Transverse colon (tissue), 4 donors: ENCODE results near the gene POMC. TPM values are rescaled to one million over a fixed set of nuclear protein-coding genes. Genes with fewer than 3 reads are reported as not detected.

Source experiments
- DNase-seq: peaks from one replicate; pipeline ENCODE4 v3.0.0-alpha.2; 2019
- H3K27ac ChIP-seq, 4 donors: fragments of 200-600 bp; sonication (generic); 2 replicates each; pipeline ENCODE4 v1.5.1; 2016 to 2018; ENCODE audit warnings: inconsistent platforms in 4 of 4
- H3K27me3 ChIP-seq: fragments of 200-600 bp; sonication (generic); 2 replicates; pipeline ENCODE4 v1.5.1; 2017; ENCODE audit warnings: inconsistent platforms
- H3K36me3 ChIP-seq, 4 donors: fragments of 200-600 bp; sonication (generic); 2 replicates each; pipeline ENCODE4 v1.5.1; 2017 to 2019; ENCODE audit warnings: inconsistent platforms in 4 of 4
- H3K4me1 ChIP-seq, 4 donors: fragments of 200-600 bp; sonication (generic); 2 replicates each; pipeline ENCODE4 v1.5.1; 2017 to 2020; ENCODE audit warnings: inconsistent platforms in 4 of 4
- H3K4me3 ChIP-seq, 4 donors: fragments of 200-600 bp; sonication (generic); 1 replicate in 1 of 4; 2 replicates in 3 of 4; pipeline versions ENCODE4 v1.5.1 to v1.6.1; 2017 to 2019; ENCODE audit warnings: inconsistent platforms in 4 of 4
- H3K9me3 ChIP-seq, 2 donors: fragments of 200-600 bp; sonication (generic); 2 replicates each; pipeline ENCODE4 v1.5.1; 2017 to 2019; ENCODE audit warnings: inconsistent platforms in 2 of 2
- CTCF ChIP-seq, 5 experiments: fragments of 200-600 bp in 3 of 5; fragments of 450-650 bp in 2 of 5; sonication (generic) in 3 of 5; IDR thresholded peaks; 1 replicate in 2 of 5; 2 replicates in 3 of 5; pipeline ENCODE4 v1.5.1; 2016 to 2017; ENCODE audit warnings: antibody characterized with exemption in 5 of 5, inconsistent platforms in 3 of 5, mild to moderate bottlenecking in 2 of 5, moderate library complexity in 1 of 5
- EP300 ChIP-seq: sonication (generic); formaldehyde crosslinking; IDR thresholded peaks from one replicate; pipeline ENCODE4 v1.6.1; 2017; ENCODE audit warnings: antibody characterized with exemption, low read depth
- POLR2A ChIP-seq: fragments of 450-650 bp; IDR thresholded peaks from one replicate; pipeline ENCODE4 v1.6.1; 2016; ENCODE audit warnings: antibody characterized with exemption, mild to moderate bottlenecking, moderate library complexity
- POLR2AphosphoS5 ChIP-seq, 3 donors: sonication (generic); formaldehyde crosslinking; IDR thresholded peaks; one replicate each; pipeline ENCODE4 v1.6.1; 2016; ENCODE audit warnings: antibody characterized with exemption in 3 of 3
- WGBS, 2 donors: methylation state at CpG; one replicate each; pipeline ENCODE4 v1.1.5; 2018; ENCODE audit warnings: low coverage in 1 of 2; 5-methylcytosine and 5-hydroxymethylcytosine counted together
- in situ Hi-C, 4 donors: fragments of 200-750 bp; cut with MboI; loops; one replicate each; pipeline versions ENCODE4 v1.15.0 to v1.15.1; 2017; ENCODE audit warnings: low sequenced_read_pairs in 3 of 4, low pct_ligation_motif_present in 1 of 4, low pct_unique_long_range_greater_than_20kb in 1 of 4
- intact Hi-C: fragments of 100-400 bp; cut with DNase I; formaldehyde crosslinking; loops from one replicate; pipeline ENCODE4 v1.15.1; 2023; ENCODE audit warnings: low total_unique reads
- total RNA-seq, 4 donors: library from RNA; depleted of rRNA; stranded (reverse); fragments of >200 nt; gene quantifications; one replicate each; pipeline ENCODE4 v1.1.0, GENCODE V29; 2016

The POMC gene
- total RNA-seq, 4 donors from 2014 or later: 7.9 to 9.0 TPM; not detected in 2

GRCh38 chr2:25125976-25126375 is 42.4 kb downstream of the POMC start:
- 73 to 78% methylated on average over 3 to 4 of the region's 4 CpGs for WGBS, 2 donors
- intact Hi-C loops: no loop called here
- no peak overlapping the region for H3K27ac ChIP-seq
- no peak for DNase-seq
- H3K36me3 ChIP-seq: no peaks in the 10 kb centered on the region
- no peak for TF ChIP-seq POLR2A
- no peak for TF ChIP-seq CTCF (IDR thresholded peaks at IDR 0.05)
- no peak for TF ChIP-seq POLR2AphosphoS5 (IDR thresholded peaks at IDR 0.05)
- TF ChIP-seq EP300: no peak
- peaks cover under 1% of the 10 kb centered on the region for H3K27me3 ChIP-seq
- H3K9me3 ChIP-seq: no peaks in the 10 kb centered on the region
- in situ Hi-C loops: loop anchor here in 2 of 4 donors (25.0 kb wide), 1 partner anchor 714 kb away; no protein-coding TSS in a partner anchor
- peaks cover 0 to 3% (median 0%) of the 10 kb centered on the region in 4 donors for H3K4me1 ChIP-seq
- no peak overlapping the region for H3K4me3 ChIP-seq

GRCh38 chr2:25125189-25125588 is 43.2 kb downstream of the POMC start:
- H3K4me3 ChIP-seq: no peak overlapping the region
- H3K27me3 ChIP-seq: no peaks in the 10 kb centered on the region
- WGBS, 2 donors: 86 to 87% methylated on average over 3 to 7 of the region's 7 CpGs
- TF ChIP-seq EP300 (no peak), POLR2A (no peak), CTCF (IDR thresholded peaks at IDR 0.05) (no peak), POLR2AphosphoS5 (IDR thresholded peaks at IDR 0.05) (no peak)
- H3K27ac ChIP-seq: no peak overlapping the region
- intact Hi-C loops: no loop called here
- in situ Hi-C loops: loop anchor here in 2 of 4 donors (25.0 kb wide), 1 partner anchor 713 kb away; no protein-coding TSS in a partner anchor
- peaks cover 0 to 3% (median 0%) of the 10 kb centered on the region in 4 donors for H3K4me1 ChIP-seq
- DNase-seq: no peak
- no peaks in the 10 kb centered on the region for H3K36me3 ChIP-seq
- H3K9me3 ChIP-seq: no peaks in the 10 kb centered on the region

- intact Hi-C loops: no loop called here
- H3K36me3 ChIP-seq: no peaks in the 10 kb centered on the region
- no peaks in the 10 kb centered on the region for H3K9me3 ChIP-seq
- DNase-seq: no peak
- in situ Hi-C loops: loop anchor here in 1 of 4 donors (5.0 kb wide), 1 partner anchor 146 kb away; no protein-coding TSS in a partner anchor
- H3K4me3 ChIP-seq: no peak overlapping the region
- TF ChIP-seq CTCF (IDR thresholded peaks at IDR 0.05) (no peak), EP300 (no peak), POLR2A (no peak), POLR2AphosphoS5 (IDR thresholded peaks at IDR 0.05) (no peak)
- no peaks in the 10 kb centered on the region for H3K27me3 ChIP-seq
- no peaks in the 10 kb centered on the region for H3K4me1 ChIP-seq
- no peak overlapping the region for H3K27ac ChIP-seq
- 78 to 100% methylated on average over 1 to 5 of the region's 5 CpGs for WGBS, 2 donors
These were observed 44.7 kb downstream of the POMC start for GRCh38 chr2:25123682-25124081.

GRCh38 chr2:25122367-25122766 is 46.0 kb downstream of the POMC start:
- Histone ChIP-seq H3K36me3 (no peaks in the 10 kb centered on the region), H3K27me3 (no peaks in the 10 kb centered on the region), H3K9me3 (no peaks in the 10 kb centered on the region), H3K4me3 (no peak overlapping the region), H3K4me1 (no peaks in the 10 kb centered on the region), H3K27ac (no peak overlapping the region)
- intact Hi-C loops: no loop called here
- in situ Hi-C loops: loop anchor here in 1 of 4 donors (5.0 kb wide), 1 partner anchor 145 kb away; no protein-coding TSS in a partner anchor
- DNase-seq: no peak
- TF ChIP-seq CTCF (IDR thresholded peaks at IDR 0.05) (no peak), POLR2A (no peak), EP300 (no peak), POLR2AphosphoS5 (IDR thresholded peaks at IDR 0.05) (no peak)
- 84% methylated on average over 3 of the region's 3 CpGs; no CpG with 5 or more reads in 1 of the 2 donors for WGBS, 2 donors
